ENCODE results near the gene CSAD. TPM values are rescaled to one million over a fixed set of nuclear protein-coding genes. Genes with fewer than 3 reads are reported as not detected.

Gene CSAD
- total and polyA plus RNA-seq, 2 of the 13 experiments (the other 11 are each of a cell fraction or from before 2014, with no cell fraction given): 7.2 to 23.5 TPM

GRCh38 chr12:53227341-53227740 is 46.6 kb upstream of the CSAD start:
- H3K36me3 ChIP-seq (replicated peaks in 1 of 2; ENCODE audit: control insufficient read depth in 1 of 2, insufficient read depth in 2 of 2, low read length in 2 of 2): no peaks in the 10 kb centered on the region
- H3K9me3 ChIP-seq (ENCODE audit: low read length): no peaks in the 10 kb centered on the region
- no peak overlapping the region for H3K4me2 ChIP-seq (ENCODE audit: low read depth, low read length)
- peaks cover 4 to 40% of the 10 kb centered on the region in 2 experiments for H3K27me3 ChIP-seq (ENCODE audit: control insufficient read depth in 1 of 2, insufficient read depth in 2 of 2, low read length in 2 of 2)
- in situ Hi-C loops (cut with HindIII; ENCODE audit: extremely low pct_ligation_motif_present, low pct_unique_long_range_greater_than_20kb) (no loop called here), intact Hi-C loops (cut with micrococcal nuclease; ENCODE audit: unreplicated experiment) (no loop called here)
- peaks cover 45% of the 10 kb centered on the region for H3K4me1 ChIP-seq (ENCODE audit: insufficient read depth, low read length)
- DNase-seq (ENCODE audit: low spot score) (no peak), ATAC-seq (no peak), FAIRE-seq (no peak)
- H2AFZ ChIP-seq (ENCODE audit: low read length): no peak overlapping the region
- TF ChIP-seq ETS1 (CRISPR knock-in tag; IDR thresholded peaks at IDR 0.05): no peak
- TF ChIP-seq ZBTB7B (CRISPR knock-in tag; IDR thresholded peaks at IDR 0.05): no peak
- TF ChIP-seq ZNF142 (CRISPR knock-in tag; IDR thresholded peaks at IDR 0.05): no peak
- no peak for TF ChIP-seq ZNF281 (CRISPR knock-in tag; IDR thresholded peaks at IDR 0.05; ENCODE audit: borderline replicate concordance)
- TF ChIP-seq KDM2A (CRISPR knock-in tag; IDR thresholded peaks at IDR 0.05; ENCODE audit: borderline replicate concordance, low read depth): no peak
- no peaks in the 10 kb centered on the region for H3K79me2 ChIP-seq (ENCODE audit: insufficient read depth, low read length)
- H3K9ac ChIP-seq (ENCODE audit: insufficient read depth, low read depth, low read length): no peak overlapping the region
- ChIA-PET POLR2A (no interaction called here), CTCF (ENCODE audit: low intra/inter-chr PET ratio, low total read pairs) (no interaction called here)
- H3K27ac ChIP-seq (ENCODE audit: extremely low read length, insufficient read depth, low read length): no peak overlapping the region
- H4K20me1 ChIP-seq (ENCODE audit: insufficient read depth, low read length): no peaks in the 10 kb centered on the region
- 75% methylated on average over 6 of the region's 11 CpGs for WGBS (ENCODE audit: low lambda C conversion rate)
- BruUV-seq (replicated peaks): no TSS peak
- H3K4me3 ChIP-seq (replicated peaks in 1 of 3; ENCODE audit: insufficient read depth in 1 of 3, low read depth in 2 of 3, low read length in 3 of 3): no peak overlapping the region

All from HepG2 (cell line).